CD4-positive, alpha-beta memory T cell (primary cell): Measurements from ENCODE around the gene SH3PXD2B. TPM values are rescaled to one million over a fixed set of nuclear protein-coding genes. Genes with fewer than 3 reads are reported as not detected.
"Not testable (repeated sequence)": the region's sequence is repeated elsewhere in the genome, so short reads cannot be mapped to it uniquely, and the experiment has no call there.

Experiments used
- CTCF ChIA-PET: fragments of 350-600 bp; sonication (Branson Sonifier 250); formaldehyde crosslinking; loops from one replicate; lab custom pipeline; 2021; ENCODE audit warnings: inconsistent platforms; ENCODE audit not compliant: partially characterized antibody; lab: Charles Lee
- POLR2A ChIA-PET: fragments of 350-600 bp; sonication (Branson Sonifier 250); formaldehyde crosslinking; loops from one replicate; lab custom pipeline; 2021; ENCODE audit not compliant: partially characterized antibody; lab: Charles Lee
- DNase-seq, 5 donors: peaks; one replicate each; pipeline versions ENCODE4 v3.0.0 to v3.0.0-alpha.2; 2020 to 2022; ENCODE audit warnings: mixed read lengths in 1 of 5
- H3K27ac ChIP-seq: one replicate; pipeline ENCODE4 v1.7.0; 2013; ENCODE audit warnings: low read depth, low read length
- H3K27me3 ChIP-seq: 2 replicates; pipeline ENCODE4 v1.7.0; 2013; ENCODE audit warnings: mild to moderate bottlenecking, low read length, moderate library complexity; ENCODE audit not compliant: insufficient read depth
- H3K36me3 ChIP-seq: 2 replicates; pipeline ENCODE4 v1.7.0; 2013; ENCODE audit warnings: mild to moderate bottlenecking, low read length, moderate library complexity; ENCODE audit not compliant: insufficient read depth
- H3K4me1 ChIP-seq: 2 replicates; pipeline ENCODE4 v1.7.0; 2013; ENCODE audit warnings: mild to moderate bottlenecking, low read length, moderate library complexity; ENCODE audit not compliant: insufficient read depth
- H3K4me3 ChIP-seq, 2 donors: one replicate each; pipeline ENCODE4 v1.7.0; 2013; ENCODE audit warnings: low read length in 2 of 2, mild to moderate bottlenecking in 1 of 2
- H3K9me3 ChIP-seq, 2 donors: one replicate each; pipeline ENCODE4 v1.7.0; 2013; ENCODE audit warnings: low read length in 2 of 2, control low read depth in 1 of 2; ENCODE audit not compliant: control insufficient read depth in 1 of 2
- H3K27ac Mint-ChIP-seq, 7 donors: one replicate each; pipeline ENCODE4 v1.8.0; 2020 to 2021; ENCODE audit warnings: mixed read lengths in 7 of 7, mild to moderate bottlenecking in 6 of 7, inconsistent platforms in 3 of 7, moderate library complexity in 3 of 7
- H3K27me3 Mint-ChIP-seq, 2 donors: one replicate each; pipeline ENCODE4 v1.8.0; 2020 to 2021; ENCODE audit warnings: mixed read lengths in 2 of 2
- H3K36me3 Mint-ChIP-seq, 2 donors: one replicate each; pipeline ENCODE4 v1.8.0; 2020 to 2021; ENCODE audit warnings: mixed read lengths in 2 of 2, inconsistent platforms in 1 of 2, mild to moderate bottlenecking in 1 of 2
- H3K4me1 Mint-ChIP-seq, 4 donors: one replicate each; pipeline ENCODE4 v1.8.0; 2020 to 2021; ENCODE audit warnings: mixed read lengths in 4 of 4, mild to moderate bottlenecking in 1 of 4
- H3K4me3 Mint-ChIP-seq, 8 donors: one replicate each; pipeline ENCODE4 v1.8.0; 2020 to 2021; ENCODE audit warnings: mixed read lengths in 8 of 8, mild to moderate bottlenecking in 7 of 8, moderate library complexity in 6 of 8, inconsistent platforms in 3 of 8
- H3K9me3 Mint-ChIP-seq, 8 donors: one replicate each; pipeline ENCODE4 v1.8.0; 2020 to 2021; ENCODE audit warnings: mixed read lengths in 8 of 8, mild to moderate bottlenecking in 5 of 8, inconsistent platforms in 3 of 8, moderate library complexity in 1 of 8
- intact Hi-C: fragments of 100-400 bp; cut with micrococcal nuclease; formaldehyde crosslinking; loops from one replicate; pipeline ENCODE4 v1.15.1; 2023
- polyA plus RNA-seq, 2 donors: library from polyadenylated mRNA; unstranded; fragments of 300-500 nt; fragmentation: Illumina TruSeq; gene quantifications; one replicate each; pipeline ENCODE4 v1.2.3, GENCODE V29; 2021
- total RNA-seq, 2 experiments: library from RNA; stranded (reverse); gene quantifications; one replicate each; pipeline ENCODE4 v1.2.3, GENCODE V29; 2021

Gene SH3PXD2B
- total and polyA plus RNA-seq, 4 experiments from 2014 or later: 0.19 to 0.38 TPM; not detected in 2

- Histone ChIP-seq H3K27ac (no peak overlapping the region), H3K27me3 (no peaks in the 10 kb centered on the region), H3K4me3 (no peak overlapping the region), H3K36me3 (no peaks in the 10 kb centered on the region), H3K9me3 (no peaks in the 10 kb centered on the region), H3K4me1 (no peaks in the 10 kb centered on the region)
- DNase-seq: no peak
- Mint-ChIP-seq H3K4me1 (no peaks in the 10 kb centered on the region), H3K27me3 (peaks cover 0 to 1% of the 10 kb centered on the region in 2 donors), H3K4me3 (no peak overlapping the region), H3K27ac (no peak overlapping the region), H3K36me3 (no peaks in the 10 kb centered on the region), H3K9me3 (no peaks in the 10 kb centered on the region)
- ChIA-PET CTCF (no interaction called here), POLR2A (no interaction called here)
- intact Hi-C loops: no loop called here
These were observed 103.0 kb downstream of the SH3PXD2B start for GRCh38 chr5:172351240-172351778.

GRCh38 chr5:172350212-172351181, 103.8 kb downstream of the SH3PXD2B start:
- Mint-ChIP-seq H3K27me3 (no peaks in the 10 kb centered on the region), H3K9me3 (no peaks in the 10 kb centered on the region), H3K36me3 (no peaks in the 10 kb centered on the region), H3K4me1 (no peaks in the 10 kb centered on the region), H3K27ac (no peak overlapping the region), H3K4me3 (no peak overlapping the region)
- Histone ChIP-seq H3K4me1 (no peaks in the 10 kb centered on the region), H3K27me3 (no peaks in the 10 kb centered on the region), H3K36me3 (no peaks in the 10 kb centered on the region), H3K9me3 (no peaks in the 10 kb centered on the region), H3K27ac (no peak overlapping the region), H3K4me3 (no peak overlapping the region)
- ChIA-PET CTCF (no interaction called here), POLR2A (no interaction called here)
- intact Hi-C loops: no loop called here
- no peak for DNase-seq

DNA sequence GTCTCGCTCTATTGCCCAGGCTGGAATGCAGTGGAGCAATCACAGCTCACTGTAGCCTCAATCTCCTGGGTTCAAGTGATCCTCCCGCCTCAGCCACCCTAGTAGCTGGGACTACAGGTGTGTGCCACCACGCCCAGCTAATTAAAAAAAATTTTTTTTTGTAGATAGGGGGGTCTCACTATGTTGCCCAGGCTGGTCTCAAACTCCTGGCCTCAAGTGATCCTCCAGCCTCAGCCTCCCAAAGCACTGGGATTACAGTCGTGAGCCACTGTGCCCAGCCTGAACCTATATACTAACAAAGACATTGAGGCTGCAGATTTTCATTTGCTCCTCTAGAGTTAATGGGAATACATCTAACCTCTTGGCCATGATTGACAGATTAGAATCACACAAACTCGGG, 105.6 kb downstream of the SH3PXD2B start:
- H3K27ac ChIP-seq, H3K4me3 Mint-ChIP-seq, H3K36me3 ChIP-seq, H3K27me3 Mint-ChIP-seq, H3K27me3 ChIP-seq, H3K27ac Mint-ChIP-seq, DNase-seq, H3K4me1 Mint-ChIP-seq, POLR2A ChIA-PET, H3K9me3 ChIP-seq, H3K4me1 ChIP-seq, H3K36me3 Mint-ChIP-seq, intact Hi-C loops, H3K9me3 Mint-ChIP-seq, H3K4me3 ChIP-seq, CTCF ChIA-PET: not testable (repeated sequence)

- no peaks in the 10 kb centered on the region for H3K27me3 ChIP-seq
- no peaks in the 10 kb centered on the region for H3K36me3 ChIP-seq
- no peaks in the 10 kb centered on the region for H3K9me3 Mint-ChIP-seq
- no peak overlapping the region for H3K27ac ChIP-seq
- no peaks in the 10 kb centered on the region for H3K9me3 ChIP-seq
- no peak for DNase-seq
- H3K4me3 ChIP-seq: no peak overlapping the region
- ChIA-PET CTCF (no interaction called here), POLR2A (no interaction called here)
- intact Hi-C loops: no loop called here
- no peaks in the 10 kb centered on the region for H3K4me1 Mint-ChIP-seq
- H3K36me3 Mint-ChIP-seq: no peaks in the 10 kb centered on the region
- no peak overlapping the region for H3K4me3 Mint-ChIP-seq
- H3K27ac Mint-ChIP-seq: no peak overlapping the region
- peaks cover 0 to 1% of the 10 kb centered on the region in 2 donors for H3K27me3 Mint-ChIP-seq
- no peaks in the 10 kb centered on the region for H3K4me1 ChIP-seq
These were observed 106.2 kb downstream of the SH3PXD2B start for GRCh38 chr5:172348084-172348483.

DNA sequence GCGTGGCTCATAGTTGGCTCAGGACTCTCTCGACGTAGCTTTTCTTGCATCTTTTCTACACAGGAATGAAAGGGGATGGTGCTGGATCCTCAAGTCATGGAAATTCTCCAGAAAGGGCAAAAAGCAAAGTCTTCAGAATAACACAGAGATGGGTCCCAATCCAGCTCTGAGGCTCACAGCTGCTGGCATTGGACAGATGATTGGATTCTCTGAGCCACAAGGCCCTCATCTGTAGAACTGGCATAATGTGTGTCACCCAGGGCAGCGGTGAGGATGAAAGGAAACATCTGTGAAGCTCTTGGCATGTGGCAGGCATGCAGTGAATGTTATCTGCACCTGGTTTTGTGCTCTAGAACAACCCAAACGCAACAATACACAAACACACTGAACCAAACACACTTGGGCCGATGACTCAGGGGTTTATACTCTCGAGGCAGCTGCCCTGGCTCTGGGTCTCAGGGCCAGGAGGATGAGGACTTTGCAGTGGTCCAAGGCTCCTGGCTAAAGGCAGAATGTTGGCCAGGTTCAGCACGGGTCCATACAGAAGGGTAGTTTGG, 106.8 kb downstream of the SH3PXD2B start:
- no peak overlapping the region for H3K4me3 Mint-ChIP-seq
- Histone ChIP-seq H3K4me1 (no peaks in the 10 kb centered on the region), H3K27me3 (no peaks in the 10 kb centered on the region), H3K9me3 (no peaks in the 10 kb centered on the region), H3K27ac (no peak overlapping the region), H3K36me3 (no peaks in the 10 kb centered on the region), H3K4me3 (no peak overlapping the region)
- no peaks in the 10 kb centered on the region for H3K36me3 Mint-ChIP-seq
- peaks cover 0 to 1% of the 10 kb centered on the region in 2 donors for H3K27me3 Mint-ChIP-seq
- DNase-seq: no peak
- no peaks in the 10 kb centered on the region for H3K4me1 Mint-ChIP-seq
- CTCF ChIA-PET: no interaction called here
- POLR2A ChIA-PET: interaction anchor here (1.1 kb wide), 1 partner anchor 10 kb away, joined by 3 read pairs; no protein-coding TSS in a partner anchor
- H3K9me3 Mint-ChIP-seq: no peaks in the 10 kb centered on the region
- no peak overlapping the region for H3K27ac Mint-ChIP-seq
- intact Hi-C loops: no loop called here

DNA sequence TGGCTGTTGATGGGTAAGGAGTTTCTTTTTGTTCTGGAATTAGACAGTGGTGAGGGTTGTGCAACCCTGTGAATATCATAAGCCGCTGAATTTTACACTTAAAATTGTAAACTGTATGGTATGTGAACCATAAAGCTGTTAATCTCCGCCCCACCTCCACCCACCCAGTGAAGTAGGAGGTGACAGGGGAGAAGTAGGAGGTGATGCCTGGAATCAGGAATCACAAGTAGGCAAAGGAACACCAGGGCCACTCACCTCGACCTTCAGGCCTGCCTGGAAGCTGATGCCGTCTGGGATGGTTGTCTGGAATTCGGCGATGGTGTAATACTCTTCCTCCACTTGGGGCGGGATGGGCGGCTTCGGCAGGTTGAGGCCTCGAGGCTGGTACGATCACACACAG, 108.4 kb downstream of the SH3PXD2B start:
- no peaks in the 10 kb centered on the region for H3K4me1 Mint-ChIP-seq
- H3K27ac Mint-ChIP-seq: no peak overlapping the region
- POLR2A ChIA-PET: no interaction called here
- H3K4me1 ChIP-seq: no peaks in the 10 kb centered on the region
- H3K27ac ChIP-seq: no peak overlapping the region
- H3K9me3 Mint-ChIP-seq: no peaks in the 10 kb centered on the region
- no peaks in the 10 kb centered on the region for H3K36me3 Mint-ChIP-seq
- H3K9me3 ChIP-seq: no peaks in the 10 kb centered on the region
- intact Hi-C loops: no loop called here
- no peak overlapping the region for H3K4me3 ChIP-seq
- peaks cover 1 to 3% of the 10 kb centered on the region in 2 donors for H3K27me3 Mint-ChIP-seq
- DNase-seq: no peak
- CTCF ChIA-PET: no interaction called here
- H3K27me3 ChIP-seq: no peaks in the 10 kb centered on the region
- no peak overlapping the region for H3K4me3 Mint-ChIP-seq
- no peaks in the 10 kb centered on the region for H3K36me3 ChIP-seq

GRCh38 chr5:172344855-172345409, 109.4 kb downstream of the SH3PXD2B start:
- CTCF ChIA-PET: no interaction called here
- Mint-ChIP-seq H3K36me3 (no peaks in the 10 kb centered on the region), H3K27ac (no peak overlapping the region)

More at GRCh38 chr5:172344855-172345409, 109.4 kb downstream of the SH3PXD2B start:
- peaks cover 2 to 3% of the 10 kb centered on the region in 2 donors for H3K27me3 Mint-ChIP-seq
- H3K9me3 ChIP-seq: no peaks in the 10 kb centered on the region
- no peaks in the 10 kb centered on the region for H3K9me3 Mint-ChIP-seq
- H3K4me1 Mint-ChIP-seq: no peaks in the 10 kb centered on the region
- POLR2A ChIA-PET: no interaction called here
- no peaks in the 10 kb centered on the region for H3K4me1 ChIP-seq
- H3K36me3 ChIP-seq: no peaks in the 10 kb centered on the region
- no peak overlapping the region for H3K27ac ChIP-seq
- intact Hi-C loops: no loop called here
- H3K4me3 ChIP-seq: no peak overlapping the region
- no peaks in the 10 kb centered on the region for H3K27me3 ChIP-seq
- DNase-seq: no peak
- H3K4me3 Mint-ChIP-seq: no peak overlapping the region
